Lung (tissue), 12 donors: ENCODE measurements around the gene CREG2. TPM values are rescaled to one million over a fixed set of nuclear protein-coding genes. Genes with fewer than 3 reads are reported as not detected.

ENCODE experiments used
- ATAC-seq: fragments of 200-7000 bp; cut with Tn5 transposase; one replicate; pipeline ENCODE4 v1.9.1; 2020; ENCODE audit warnings: moderate number of reproducible peaks; ENCODE audit not compliant: insufficient read depth, low FRiP score
- DNase-seq, 3 donors: peaks; one replicate each; pipeline ENCODE4 v3.0.0-alpha.2; 2013 to 2017
- H3K27ac ChIP-seq, 2 donors: one replicate each; pipeline ENCODE4 v1.5.1; 2013; ENCODE audit warnings: mild to moderate bottlenecking in 2 of 2, moderate library complexity in 2 of 2, control low read depth in 1 of 2, inconsistent platforms in 1 of 2, low read depth in 1 of 2, low read length in 1 of 2
- H3K27me3 ChIP-seq, 3 donors: one replicate each; pipeline ENCODE4 v1.5.1; 2013; ENCODE audit warnings: low read length in 2 of 3; ENCODE audit not compliant: control insufficient read depth in 3 of 3, insufficient read depth in 3 of 3
- H3K36me3 ChIP-seq, 4 donors: one replicate each; pipeline ENCODE4 v1.5.1; 2013; ENCODE audit warnings: low read length in 4 of 4, mild to moderate bottlenecking in 1 of 4, moderate library complexity in 1 of 4; ENCODE audit not compliant: control insufficient read depth in 4 of 4, insufficient read depth in 4 of 4
- H3K4me1 ChIP-seq, 5 donors: one replicate each; pipeline ENCODE4 v1.5.1; 2013; ENCODE audit warnings: low read length in 5 of 5, mild to moderate bottlenecking in 2 of 5, moderate library complexity in 1 of 5; ENCODE audit not compliant: control insufficient read depth in 5 of 5, insufficient read depth in 5 of 5
- H3K4me3 ChIP-seq: one replicate; pipeline ENCODE4 v1.5.1; 2013; ENCODE audit warnings: mild to moderate bottlenecking, control low read depth, moderate library complexity
- H3K9ac ChIP-seq, 2 donors: one replicate each; pipeline ENCODE4 v1.5.1; 2013; ENCODE audit warnings: low read length in 2 of 2, control low read depth in 1 of 2; ENCODE audit not compliant: insufficient read depth in 1 of 2
- H3K9me3 ChIP-seq, 4 donors: one replicate each; pipeline ENCODE4 v1.5.1; 2013; ENCODE audit warnings: low read length in 3 of 4, mild to moderate bottlenecking in 1 of 4, moderate library complexity in 1 of 4; ENCODE audit not compliant: control insufficient read depth in 4 of 4, insufficient read depth in 3 of 4
- WGBS, 2 donors: extraction: QIAGEN DNeasy Blood & Tissue Kit; methylation state at CpG; one replicate each; pipeline ENCODE4 v1.1.7; 2013; 5-methylcytosine and 5-hydroxymethylcytosine counted together
- polyA plus RNA-seq, 2 donors: library from polyadenylated mRNA; stranded (reverse); fragments of 200-250 nt; gene quantifications; one replicate each; pipeline ENCODE4 v1.2.1, GENCODE V29; 2013
- total RNA-seq, 2 donors: library from RNA; depleted of rRNA in 1 of 2; stranded (reverse); fragments of >200 nt in 1 of 2; gene quantifications; one replicate each; pipeline ENCODE4 v1.2.1, GENCODE V29; 2014 to 2021
- TF ChIP-seq, protein P1 (sequence below): IDR thresholded peaks from 2 replicates; pipeline ENCODE4 v1.5.1; 2012; ENCODE audit warnings: mild to moderate bottlenecking; ENCODE audit errors: control extremely low read depth, extremely low read depth
- donor health status: control.
- donor health status: control.
- donor health status: Bipolar disorder and iron deficiency.
- donor health status: healthy.
- donor health status: DM: yes; HTN: yes; CAD: no.

Gene CREG2
- total and polyA plus RNA-seq, 4 donors: 0.06 to 0.67 (median 0.08) TPM; not detected in 1

DNA sequence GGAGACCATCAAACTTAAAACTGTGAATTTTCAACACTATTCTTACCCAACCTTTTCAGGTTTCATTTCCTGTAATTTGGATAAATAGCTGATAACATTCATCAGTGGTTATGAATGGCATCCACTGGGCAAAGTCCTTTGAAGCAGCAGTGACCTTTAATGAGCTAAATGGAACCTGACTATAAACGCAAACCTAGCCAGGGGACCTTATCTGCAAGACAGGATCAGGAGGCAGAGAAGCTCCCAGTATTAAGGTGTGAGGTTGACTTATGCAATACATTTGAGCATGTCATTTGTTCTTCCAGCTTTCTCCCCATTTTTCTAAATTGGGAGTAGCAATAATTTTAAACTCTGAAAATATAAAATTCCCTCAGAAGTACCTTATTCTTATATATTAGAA, 38.4 kb downstream of the CREG2 start:
- TF ChIP-seq, protein P1, sequence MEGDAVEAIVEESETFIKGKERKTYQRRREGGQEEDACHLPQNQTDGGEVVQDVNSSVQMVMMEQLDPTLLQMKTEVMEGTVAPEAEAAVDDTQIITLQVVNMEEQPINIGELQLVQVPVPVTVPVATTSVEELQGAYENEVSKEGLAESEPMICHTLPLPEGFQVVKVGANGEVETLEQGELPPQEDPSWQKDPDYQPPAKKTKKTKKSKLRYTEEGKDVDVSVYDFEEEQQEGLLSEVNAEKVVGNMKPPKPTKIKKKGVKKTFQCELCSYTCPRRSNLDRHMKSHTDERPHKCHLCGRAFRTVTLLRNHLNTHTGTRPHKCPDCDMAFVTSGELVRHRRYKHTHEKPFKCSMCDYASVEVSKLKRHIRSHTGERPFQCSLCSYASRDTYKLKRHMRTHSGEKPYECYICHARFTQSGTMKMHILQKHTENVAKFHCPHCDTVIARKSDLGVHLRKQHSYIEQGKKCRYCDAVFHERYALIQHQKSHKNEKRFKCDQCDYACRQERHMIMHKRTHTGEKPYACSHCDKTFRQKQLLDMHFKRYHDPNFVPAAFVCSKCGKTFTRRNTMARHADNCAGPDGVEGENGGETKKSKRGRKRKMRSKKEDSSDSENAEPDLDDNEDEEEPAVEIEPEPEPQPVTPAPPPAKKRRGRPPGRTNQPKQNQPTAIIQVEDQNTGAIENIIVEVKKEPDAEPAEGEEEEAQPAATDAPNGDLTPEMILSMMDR: no peak
- no peak overlapping the region for H3K4me3 ChIP-seq
- no peak overlapping the region for H3K27ac ChIP-seq
- 78 to 96% methylated on average over 1 of the region's 1 CpG for WGBS, 2 donors
- ATAC-seq (no peak), DNase-seq (no peak)
- no peaks in the 10 kb centered on the region for H3K4me1 ChIP-seq
- no peaks in the 10 kb centered on the region for H3K9me3 ChIP-seq
- no peak overlapping the region for H3K9ac ChIP-seq
- H3K27me3 ChIP-seq: no peaks in the 10 kb centered on the region
- H3K36me3 ChIP-seq: no peaks in the 10 kb centered on the region

DNA sequence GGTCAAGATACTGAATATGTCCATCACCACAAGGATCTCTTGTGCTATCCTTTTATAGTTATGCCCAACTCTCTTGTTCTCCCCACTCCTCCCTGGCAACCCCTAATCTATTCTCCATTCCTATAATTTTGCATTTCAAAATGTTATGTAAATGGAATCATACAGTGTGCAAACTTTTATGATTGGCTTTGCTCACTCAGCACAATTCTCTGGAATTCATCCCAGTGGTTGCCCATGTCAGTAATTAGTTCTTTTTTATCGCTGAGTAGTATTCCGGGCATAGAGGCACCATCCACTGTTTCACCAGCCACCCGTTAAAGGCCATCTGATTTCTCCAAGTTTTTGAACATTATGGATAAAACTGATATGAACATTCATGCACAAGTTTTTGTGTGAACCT, 40.4 kb downstream of the CREG2 start:
- no peak overlapping the region for H3K27ac ChIP-seq
- no peaks in the 10 kb centered on the region for H3K4me1 ChIP-seq
- no peaks in the 10 kb centered on the region for H3K9me3 ChIP-seq
- H3K4me3 ChIP-seq: no peak overlapping the region
- ATAC-seq: no peak
- H3K27me3 ChIP-seq: no peaks in the 10 kb centered on the region
- TF ChIP-seq, protein P1: no peak
- DNase-seq: no peak
- 96 to 97% methylated on average over 3 of the region's 3 CpGs for WGBS, 2 donors
- H3K9ac ChIP-seq: no peak overlapping the region
- H3K36me3 ChIP-seq: no peaks in the 10 kb centered on the region

DNA sequence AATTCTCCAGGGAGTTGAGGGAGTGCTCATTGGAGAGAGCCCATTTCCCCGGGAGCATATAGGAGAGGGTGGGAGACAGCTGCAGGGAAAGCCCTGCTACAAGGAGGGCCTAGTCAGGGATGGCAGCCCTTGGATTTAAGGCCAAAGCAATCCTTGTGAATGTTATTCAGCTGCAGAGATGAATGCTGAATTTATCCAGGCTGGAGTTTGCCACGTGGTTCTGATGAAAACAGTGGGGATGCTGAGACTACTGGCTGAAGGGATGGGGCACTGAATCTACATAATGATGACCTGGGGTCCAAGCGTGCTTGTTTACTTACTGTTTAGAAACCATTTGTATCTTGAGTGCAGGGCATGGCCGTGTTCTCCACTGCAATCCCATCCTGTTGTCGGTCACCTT, 43.2 kb downstream of the CREG2 start:
- no peak for ATAC-seq

More for the DNA sequence above, 43.2 kb downstream of the CREG2 start:
- DNase-seq: no peak
- Histone ChIP-seq H3K27ac (no peak overlapping the region), H3K4me1 (peaks cover 0 to 3% (median 2%) of the 10 kb centered on the region in 5 donors), H3K4me3 (no peak overlapping the region), H3K36me3 (no peaks in the 10 kb centered on the region), H3K9ac (no peak overlapping the region), H3K9me3 (no peaks in the 10 kb centered on the region), H3K27me3 (no peaks in the 10 kb centered on the region)
- WGBS, 2 donors: 73 to 81% methylated on average over 5 of the region's 5 CpGs
- TF ChIP-seq, protein P1: no peak
